GM18508 (cell line): Measurements from ENCODE around the gene NHSL1.

ENCODE experiments used
- ATAC-seq: cut with Tn5 transposase; IDR thresholded peaks from one replicate; pipeline ENCODE4 v1.9.1; 2021; ENCODE audit warnings: moderate number of reproducible peaks; ENCODE audit not compliant: insufficient read depth, unreplicated experiment

The NHSL1 gene

DNA sequence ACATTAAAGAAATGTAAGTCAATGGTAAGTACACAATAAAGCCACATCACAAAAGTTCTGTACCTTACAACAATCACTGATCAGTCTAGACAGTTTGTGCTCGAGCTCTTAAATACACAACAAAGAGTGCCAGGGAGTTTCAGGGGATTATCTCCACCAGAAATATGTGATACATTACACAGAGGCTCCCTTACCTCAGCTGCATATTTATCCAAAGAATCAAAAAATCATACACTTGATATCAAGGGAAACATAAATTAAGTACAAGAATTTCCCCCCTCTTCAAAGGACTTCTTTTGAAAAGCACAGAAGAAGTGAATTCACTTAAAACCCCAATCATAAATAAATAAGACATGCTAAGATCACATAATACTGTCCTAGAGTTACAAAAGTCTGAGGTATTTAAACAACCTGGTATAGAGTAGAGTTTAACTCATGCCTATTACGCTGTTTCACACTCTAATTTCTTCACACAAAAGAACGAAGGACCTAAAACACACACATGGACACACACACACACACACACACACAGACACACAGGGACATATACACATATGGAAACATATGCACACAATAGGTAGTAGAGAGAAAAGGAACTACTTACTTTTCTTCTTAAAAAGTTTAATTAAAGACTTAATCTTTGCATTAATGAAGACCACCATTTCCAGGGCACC, 528 bp downstream of the NHSL1 start:
- no peak for ATAC-seq

DNA sequence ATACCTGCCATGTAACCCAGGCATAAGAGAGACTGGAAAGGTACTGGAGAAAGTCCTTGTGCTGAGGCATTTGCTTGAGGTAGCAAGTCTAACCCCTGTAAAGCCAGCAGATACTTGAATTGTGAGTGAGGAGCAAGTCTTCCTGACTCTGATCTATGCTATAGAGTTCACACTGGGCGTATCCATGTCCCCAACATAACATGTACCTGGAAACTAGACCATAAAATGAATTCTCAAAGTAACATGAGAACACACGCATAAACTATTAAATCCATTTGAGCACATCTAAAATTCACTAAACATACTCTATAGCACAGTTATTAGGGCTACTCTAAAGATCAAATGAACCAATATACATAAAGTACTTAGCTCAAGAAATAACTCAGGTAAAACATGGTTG, 2.0 kb downstream of the NHSL1 start:
- no peak for ATAC-seq

DNA sequence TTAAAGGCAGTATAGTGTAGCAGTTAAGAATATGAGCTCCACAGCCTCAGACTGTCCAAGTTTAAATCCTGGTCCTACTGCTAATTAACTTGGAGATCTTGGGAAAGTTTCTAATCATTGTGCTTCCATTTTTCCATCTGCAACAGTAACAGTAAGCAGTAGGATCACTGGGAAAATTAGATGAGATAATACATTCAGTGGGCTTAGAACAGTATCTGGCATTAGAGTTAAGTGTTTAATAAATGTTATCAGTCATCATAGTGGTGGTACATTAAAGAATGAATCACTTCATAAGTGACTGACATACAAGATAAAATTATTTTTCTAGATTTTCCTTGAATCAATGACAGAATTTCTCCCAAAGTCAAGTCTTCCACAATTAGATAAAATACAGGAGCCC, 5.0 kb downstream of the NHSL1 start:
- ATAC-seq = no peak

DNA sequence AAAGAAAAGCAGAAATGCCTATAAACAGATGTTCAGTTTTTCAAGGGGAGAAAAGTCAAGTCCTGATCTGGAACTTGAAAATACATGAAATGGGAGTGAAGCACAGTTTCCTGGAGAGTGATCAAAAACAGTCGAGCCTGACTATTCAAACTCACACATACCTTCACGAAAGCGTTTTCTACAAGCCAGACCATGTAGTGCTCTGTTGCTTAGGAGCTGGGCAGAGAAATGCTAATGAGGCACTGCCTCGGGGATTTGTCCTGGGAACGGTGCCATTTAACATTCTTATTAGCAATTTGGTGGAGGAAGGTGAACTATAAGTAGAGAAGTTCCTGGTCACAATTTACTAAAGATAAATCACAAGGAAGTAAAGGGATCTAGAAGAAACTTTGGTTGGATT, 5.9 kb downstream of the NHSL1 start:
- ATAC-seq = no peak

DNA sequence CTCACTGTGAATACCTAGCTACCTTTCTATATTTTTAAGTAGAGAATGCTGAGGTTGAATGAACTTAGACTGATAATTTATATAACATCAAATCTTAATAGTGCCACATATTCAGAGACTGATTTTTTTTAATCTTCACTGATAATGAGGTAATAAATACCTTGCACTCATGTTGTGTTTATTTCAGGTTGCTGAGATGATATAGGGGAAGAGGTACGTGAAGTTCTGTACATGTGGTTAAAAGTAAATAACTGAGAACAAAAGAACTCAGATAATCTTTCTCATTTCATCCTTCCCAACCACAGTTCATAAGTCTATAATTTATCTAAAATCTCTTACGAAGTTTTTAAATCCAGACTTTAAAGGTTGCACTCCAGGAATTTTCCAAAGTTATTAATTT, 6.4 kb downstream of the NHSL1 start:
- no peak for ATAC-seq

DNA sequence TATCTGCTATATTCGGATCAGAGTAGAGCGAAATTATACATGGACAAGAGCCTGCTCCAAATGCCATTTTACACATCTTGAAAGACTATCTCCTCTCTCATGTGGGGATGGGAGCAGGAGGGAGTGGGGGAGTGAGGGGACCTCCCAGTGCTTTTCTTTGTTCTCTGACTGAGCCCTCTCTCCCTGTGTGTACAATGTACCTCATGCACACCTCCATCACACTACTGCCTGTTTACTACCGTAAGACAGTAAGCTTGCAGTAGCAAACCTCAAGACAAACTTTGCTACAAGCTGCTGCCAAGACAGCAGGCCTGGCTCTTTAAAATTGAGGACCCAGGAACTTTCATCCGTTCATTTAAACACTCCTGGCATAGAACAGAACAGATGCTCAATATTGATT, 7.2 kb downstream of the NHSL1 start:
- no peak for ATAC-seq

DNA sequence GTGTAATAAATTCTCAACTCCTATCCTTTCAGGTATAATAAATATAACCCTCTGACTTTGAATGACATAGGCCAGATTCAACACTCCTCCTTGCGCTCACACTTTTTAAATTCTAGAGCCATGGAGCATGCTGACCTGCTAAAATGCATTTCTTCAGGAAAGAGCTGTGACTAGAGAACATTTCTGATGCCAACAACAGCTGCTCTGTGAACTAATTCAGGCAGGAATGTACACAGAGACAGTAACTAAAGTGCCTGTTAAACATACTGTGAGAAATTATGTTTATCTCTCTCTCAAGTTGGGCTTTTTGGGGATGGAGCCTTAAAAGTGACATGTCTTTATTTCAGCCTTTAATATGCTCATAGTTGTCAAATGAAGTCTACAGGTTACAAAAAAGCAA, 8.3 kb downstream of the NHSL1 start:
- ATAC-seq = no peak

DNA sequence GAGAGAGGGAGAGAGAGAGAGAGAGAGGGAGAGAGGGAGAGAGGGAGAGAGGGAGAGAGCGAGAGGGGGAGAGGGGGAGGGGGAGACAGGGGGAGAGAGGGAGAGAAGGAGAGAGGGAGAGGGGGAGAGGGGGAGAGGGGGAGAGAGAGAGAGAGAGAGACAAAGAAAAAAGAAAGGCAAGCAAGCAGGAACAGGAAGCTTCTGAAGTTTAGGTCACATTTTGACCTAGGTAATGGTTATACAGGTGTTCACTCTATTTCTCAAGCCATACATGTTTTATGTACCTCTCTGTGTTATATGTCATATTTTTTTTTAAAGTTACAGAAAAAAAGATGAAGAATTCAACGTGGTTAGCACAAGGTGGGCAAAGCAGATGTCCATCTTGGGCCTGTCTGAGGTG, 9.4 kb downstream of the NHSL1 start:
- no peak for ATAC-seq

DNA sequence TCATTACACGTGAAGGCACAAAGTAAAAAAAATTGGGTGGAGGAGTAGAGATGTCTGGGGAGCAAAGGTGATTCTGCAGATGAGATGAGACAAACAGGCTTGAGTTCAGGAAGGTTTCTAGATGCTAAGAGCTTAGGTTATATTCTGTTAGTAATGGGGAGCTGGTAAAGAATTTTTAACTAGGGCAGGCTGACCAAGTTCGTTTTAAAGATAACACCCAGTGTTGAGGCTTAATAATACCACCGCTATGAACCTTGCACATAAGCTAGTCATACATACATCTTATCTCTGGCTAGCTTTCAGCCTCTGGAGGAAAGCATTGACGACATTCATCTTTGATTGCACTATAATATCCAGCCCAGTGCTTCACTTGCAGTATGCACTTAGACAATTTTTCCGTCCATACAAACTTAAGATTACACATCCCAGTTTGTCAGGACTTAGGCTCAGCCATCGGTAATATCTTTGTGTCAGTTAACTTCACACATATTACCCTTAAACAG, 12.1 kb downstream of the NHSL1 start:
- ATAC-seq = no peak

DNA sequence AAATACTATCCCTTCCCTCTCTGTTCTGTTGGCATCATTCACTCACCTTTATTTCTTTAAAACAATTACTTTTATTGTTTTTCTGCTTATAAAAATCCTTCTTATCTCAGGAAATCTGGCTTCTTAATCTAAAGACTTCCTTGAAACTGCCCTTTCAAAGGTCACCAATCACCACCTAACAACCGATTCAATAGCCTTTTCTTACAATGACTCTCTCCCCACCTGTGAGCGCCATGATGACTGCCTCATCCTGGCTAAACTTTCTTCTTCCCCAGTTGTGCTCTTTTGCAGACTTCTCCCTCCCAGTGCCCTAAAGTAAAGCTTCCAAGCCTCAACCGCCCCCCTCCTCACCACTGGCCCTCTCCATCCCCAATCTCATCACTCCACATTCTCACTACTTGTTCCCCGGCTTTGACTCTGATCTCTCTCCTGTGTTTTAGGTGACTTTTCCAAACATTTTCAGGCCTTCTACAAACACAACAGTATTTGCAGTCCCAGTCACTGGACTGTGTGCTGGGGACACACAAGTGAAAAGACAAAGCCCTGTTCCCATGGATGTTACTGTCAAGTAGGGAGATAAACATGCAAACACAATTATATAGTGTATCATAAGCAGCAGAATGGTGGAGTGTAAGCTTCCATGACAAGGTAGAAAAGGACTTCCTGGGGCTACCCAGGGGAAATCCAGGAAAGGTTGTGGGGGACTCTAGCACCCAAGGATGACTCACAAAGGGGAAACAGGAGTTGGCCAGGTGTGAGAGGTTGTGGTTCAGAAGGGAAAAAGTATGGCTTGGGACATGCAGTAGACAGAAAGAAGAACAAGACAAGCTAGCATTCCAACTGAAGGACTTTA, 12.8 kb downstream of the NHSL1 start:
- no peak for ATAC-seq

DNA sequence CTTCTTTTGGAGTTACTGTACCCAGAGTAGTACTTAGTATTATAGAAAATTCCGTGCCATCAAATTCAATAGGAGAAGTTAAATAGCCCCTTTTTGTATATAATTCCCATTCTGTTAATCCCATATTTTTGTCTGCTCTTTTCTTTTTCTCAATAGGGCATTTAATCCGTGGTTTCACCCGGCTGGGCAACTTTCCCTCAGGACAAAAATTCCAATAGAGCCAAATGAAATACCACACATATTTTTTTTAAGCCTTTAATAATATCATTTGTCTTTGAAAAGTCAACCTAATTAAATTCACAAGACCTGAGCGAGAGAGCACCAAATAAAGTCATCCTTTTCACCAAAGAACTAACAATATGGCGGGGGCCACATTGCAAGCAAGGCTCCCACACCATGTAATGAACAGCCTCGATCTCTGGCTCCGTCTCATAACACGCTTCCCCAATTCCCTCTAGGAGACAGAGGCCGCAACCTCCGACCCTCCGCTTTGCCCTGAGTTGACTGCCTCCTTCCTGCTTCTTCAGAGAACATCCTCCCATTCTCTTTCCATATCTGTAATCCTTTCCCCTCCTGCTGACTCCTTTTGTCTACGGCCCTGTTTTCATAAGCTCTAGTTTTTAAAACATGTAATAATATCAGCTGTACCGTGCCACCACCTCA, 13.6 kb downstream of the NHSL1 start:
- ATAC-seq = no peak

DNA sequence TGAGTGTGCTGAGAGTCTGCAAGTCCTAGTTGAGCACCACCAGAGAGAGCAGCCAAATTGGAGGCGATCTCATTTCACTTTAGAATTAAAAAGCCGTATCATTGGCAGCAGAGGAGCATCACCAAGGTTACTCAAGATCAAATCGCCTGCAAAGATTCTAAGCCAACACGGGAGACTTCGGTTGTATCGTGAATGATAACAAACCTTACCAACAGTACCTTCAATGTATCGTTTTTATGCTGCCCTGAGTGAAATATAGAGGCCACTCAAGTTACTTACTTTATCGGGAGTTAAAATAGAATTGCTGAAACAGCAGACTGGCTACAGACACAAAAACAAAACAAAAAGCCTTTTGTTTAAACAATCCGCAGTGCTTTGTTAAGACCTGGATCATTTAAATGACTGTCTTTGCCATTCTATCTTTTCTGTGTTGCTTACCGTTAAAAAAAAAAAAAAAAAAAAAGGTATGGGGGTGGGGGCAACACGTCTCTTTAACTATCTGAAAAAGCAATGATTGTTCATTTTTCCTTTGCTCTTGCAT, 14.2 kb downstream of the NHSL1 start:
- no peak for ATAC-seq

DNA sequence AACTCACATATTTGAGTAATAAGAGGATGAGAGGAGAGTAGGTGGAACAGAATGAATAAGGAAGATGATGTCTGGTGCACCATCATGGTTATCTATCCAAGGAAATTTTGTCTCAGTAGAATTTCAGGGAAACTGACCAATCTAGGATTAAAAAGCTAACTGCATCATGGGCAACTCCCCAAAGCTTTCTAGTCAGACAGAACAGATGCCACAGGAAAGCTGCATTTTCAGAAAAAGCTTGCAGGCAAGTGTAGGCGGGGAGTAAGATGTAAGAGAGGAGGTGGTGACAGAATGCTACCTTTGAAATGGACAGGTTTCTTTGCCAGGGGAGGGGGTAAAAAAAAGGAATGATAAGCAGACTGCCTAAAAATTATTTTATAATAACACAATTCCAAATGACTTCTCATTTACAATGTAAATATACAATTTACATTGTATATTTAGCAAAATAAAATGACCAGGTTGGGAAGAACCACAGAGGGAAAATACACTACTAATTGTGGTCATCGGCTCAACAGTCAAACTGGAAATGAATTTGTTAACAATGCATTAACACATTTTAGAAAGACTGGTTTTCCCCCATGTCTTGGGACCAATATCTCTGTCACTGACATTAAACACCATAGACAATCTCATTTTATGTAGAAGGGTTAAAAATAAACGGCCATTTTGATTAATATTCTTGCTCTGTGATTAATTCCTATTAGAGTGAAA, 15.1 kb downstream of the NHSL1 start:
- no peak for ATAC-seq

DNA sequence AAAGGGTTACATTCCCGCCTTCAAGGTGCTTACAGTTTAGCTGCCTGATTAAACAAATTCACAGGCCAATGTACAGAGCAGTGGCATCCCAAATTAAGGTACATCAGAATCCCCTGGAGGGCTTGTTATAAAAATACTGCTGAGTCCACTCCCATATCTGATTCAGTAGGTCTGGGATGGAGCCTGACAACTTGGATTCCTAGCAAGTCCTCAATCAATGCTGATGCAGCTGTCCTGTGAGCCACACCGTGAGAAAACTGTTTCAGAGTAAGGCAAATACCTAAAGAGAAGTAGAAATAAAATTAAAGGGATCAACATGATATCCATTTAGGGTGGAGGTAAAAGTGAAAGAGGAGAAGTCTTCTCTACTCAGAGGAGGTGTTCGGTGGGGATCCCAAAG, 16.5 kb downstream of the NHSL1 start:
- no peak for ATAC-seq

DNA sequence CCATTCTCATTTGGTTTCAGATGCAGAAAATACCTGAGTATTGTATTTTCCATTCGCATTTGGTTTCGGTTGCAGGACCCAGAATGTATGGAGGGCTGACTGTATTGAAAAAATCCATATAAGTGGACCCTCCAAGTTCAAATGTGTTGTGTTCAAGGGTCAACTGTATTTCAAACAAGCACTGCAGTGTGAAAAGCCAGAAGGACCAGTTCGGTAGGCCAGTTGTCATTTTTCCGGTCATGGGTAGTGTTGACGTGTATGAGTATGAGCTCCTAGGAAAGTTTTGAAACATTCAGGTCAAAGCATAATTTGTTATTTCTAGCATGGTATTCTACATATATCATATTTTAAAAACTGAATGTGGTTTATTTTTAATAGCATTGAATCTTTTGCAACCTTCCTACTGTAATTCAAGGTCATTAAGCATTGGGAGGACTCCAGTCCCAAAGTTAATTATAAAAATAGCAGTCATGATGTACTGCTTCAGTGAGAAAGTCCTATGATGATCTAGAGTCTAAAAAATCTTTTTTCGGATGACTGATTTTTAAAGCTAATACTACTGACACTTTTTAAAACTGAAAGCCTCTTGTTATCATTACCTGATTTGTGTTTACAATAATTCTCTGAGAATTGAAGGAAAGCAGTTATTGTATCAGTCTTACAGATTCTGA, 18.9 kb downstream of the NHSL1 start:
- no peak for ATAC-seq

DNA sequence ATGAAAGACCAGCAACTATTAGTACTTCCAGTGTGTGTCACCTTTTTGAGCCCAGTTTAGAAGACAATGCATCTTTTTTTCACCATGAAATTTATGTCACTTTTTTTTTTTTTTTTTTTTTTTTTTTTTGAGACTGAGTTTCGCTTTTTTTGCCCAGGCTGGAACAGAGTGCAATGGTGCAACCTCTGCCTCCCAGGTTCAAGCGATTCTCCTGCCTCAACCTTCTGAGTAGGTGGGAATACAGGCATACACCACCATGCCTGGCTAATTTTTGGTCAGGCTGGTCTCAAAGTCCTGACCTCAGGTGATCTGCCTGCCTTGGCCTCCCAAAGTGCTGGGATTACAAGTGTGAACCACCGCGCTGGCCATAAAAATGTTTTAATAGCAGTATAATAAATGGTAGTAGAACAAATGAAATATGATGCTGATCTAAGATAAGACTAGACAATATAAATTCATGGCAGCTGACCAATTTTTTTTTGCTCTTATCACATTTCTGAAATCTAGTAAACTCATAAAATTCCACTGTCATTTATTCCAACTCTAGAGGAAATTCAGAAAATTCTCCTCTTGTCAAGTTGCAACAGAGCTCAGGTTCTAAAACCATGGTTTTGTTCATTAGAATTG, 21.3 kb downstream of the NHSL1 start:
- no peak for ATAC-seq

DNA sequence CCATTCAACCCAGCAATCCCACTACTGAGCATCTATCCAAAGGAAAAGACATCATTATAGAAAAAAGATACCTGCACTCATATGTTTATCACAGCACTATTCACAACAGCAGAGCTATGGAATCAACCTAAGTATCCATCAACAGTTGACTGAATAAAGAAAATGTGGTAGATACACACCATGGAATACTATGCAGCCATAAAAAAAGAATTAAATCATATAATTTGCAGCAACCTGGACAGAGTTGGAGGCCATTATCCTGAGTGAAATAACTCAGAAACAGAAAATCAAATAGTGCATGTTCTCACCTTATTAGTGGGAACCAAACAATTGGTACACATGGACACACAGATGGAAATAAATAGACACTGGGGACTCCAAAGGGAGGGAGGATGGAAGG, 23.2 kb downstream of the NHSL1 start:
- no peak for ATAC-seq

DNA sequence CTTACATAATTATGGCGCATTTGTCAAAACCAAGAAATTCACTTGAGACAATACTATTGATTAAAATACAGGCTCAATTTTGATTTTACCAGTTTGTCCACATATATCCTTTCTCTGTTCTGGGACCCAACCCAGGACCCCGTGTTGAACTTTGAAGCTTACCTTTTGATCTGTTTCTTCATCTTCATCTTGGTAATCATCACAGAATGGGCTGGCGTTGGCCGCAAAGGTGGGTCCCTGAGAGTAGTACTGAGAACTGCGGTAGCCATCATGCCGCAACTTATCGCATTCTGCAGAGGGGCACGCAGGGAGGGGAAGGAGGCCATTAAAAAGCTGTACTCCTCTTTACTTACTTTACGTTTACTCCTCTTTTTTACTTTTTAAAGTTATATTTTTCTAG, 26.1 kb downstream of the NHSL1 start:
- no peak for ATAC-seq

DNA sequence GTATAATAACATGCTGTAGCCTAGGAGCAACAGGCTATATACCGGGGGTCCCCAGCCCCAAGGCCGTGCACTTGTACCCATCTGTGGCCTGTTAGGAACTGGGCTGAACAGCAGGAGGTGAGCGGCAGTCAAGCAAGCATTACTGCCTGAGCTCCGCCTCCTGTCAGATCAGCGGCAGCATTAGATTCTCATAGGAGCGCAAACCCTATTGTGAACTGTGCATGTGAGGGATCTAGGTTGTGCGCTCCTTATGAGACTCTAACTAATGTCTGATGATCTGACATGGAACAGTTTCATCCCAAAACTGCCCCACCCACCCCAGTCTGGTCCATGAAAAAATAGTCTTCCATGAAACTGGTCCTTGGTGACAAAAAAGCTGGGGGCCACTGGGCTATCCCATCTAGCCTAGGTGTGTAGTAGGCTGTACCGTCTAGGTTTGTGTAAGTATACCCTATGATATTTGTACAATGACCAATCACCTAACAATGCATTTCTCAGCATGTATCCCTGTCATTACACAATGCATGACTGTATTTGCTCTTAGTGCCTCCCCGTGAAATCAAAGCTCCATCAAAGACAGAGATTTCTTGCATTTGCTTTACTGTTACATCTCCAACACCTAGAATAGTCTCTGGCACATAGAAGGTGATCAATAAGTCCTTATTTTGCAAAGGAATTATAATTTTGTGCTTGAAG, 30.8 kb downstream of the NHSL1 start:
- ATAC-seq = no peak
